NOMO-1 (cell line): ENCODE measurements around the gene ACLY.

ENCODE experiments used
- DNase-seq, 2 experiments: peaks; one replicate each; lab custom pipeline; 2025; ENCODE audit not compliant: unreplicated experiment in 2 of 2; lab: John Stamatoyannopoulos, UW

Gene ACLY

GRCh38 chr17:41918314-41919164, at the start of gene ACLY:
ACLY (minus strand) TSS chr17:41918951; CDS start chr17:41913873, 5,078 bp downstream.
- peak; percentile 94 to 99 for DNase-seq

- DNase-seq = no peak
Observed at GRCh38 chr17:41967921-41968578, 49.3 kb upstream of the ACLY start.

GRCh38 chr17:41967141-41967920, 48.6 kb upstream of the ACLY start:
- peak in 1 of 2 experiments; percentile 9 for DNase-seq

GRCh38 chr17:41966463-41967140, 47.9 kb upstream of the ACLY start, which contains the start of gene CNP:
CNP (plus strand) TSS chr17:41966795; CDS start chr17:41966885, 90 bp downstream.
- DNase-seq = peak; percentile 86 to 93

GRCh38 chr17:41965694-41966462, 47.1 kb upstream of the ACLY start:
- DNase-seq = peak; percentile 3 to 19

GRCh38 chr17:41962768-41963434, 44.1 kb upstream of the ACLY start:
- peak; percentile 43 to 55 for DNase-seq

- no peak for DNase-seq
Observed at GRCh38 chr17:41962111-41962510, 43.4 kb upstream of the ACLY start.

GRCh38 chr17:41959336-41960095, 40.8 kb upstream of the ACLY start:
- DNase-seq = peak; percentile 48 to 75

- DNase-seq = no peak
Observed at GRCh38 chr17:41959030-41959335, 40.2 kb upstream of the ACLY start.

- DNase-seq = no peak
Observed at GRCh38 chr17:41957869-41958439, 39.2 kb upstream of the ACLY start.

- DNase-seq = peak; percentile 6 to 24
Observed at GRCh38 chr17:41957031-41957868, 38.5 kb upstream of the ACLY start.

GRCh38 chr17:41956522-41956921, 37.8 kb upstream of the ACLY start:
- DNase-seq = no peak

- DNase-seq = no peak
Observed at GRCh38 chr17:41948762-41949460, 30.2 kb upstream of the ACLY start.

- no peak for DNase-seq
Observed at GRCh38 chr17:41944943-41945342, 26.2 kb upstream of the ACLY start.

- no peak for DNase-seq
Observed at GRCh38 chr17:41943492-41943891, 24.7 kb upstream of the ACLY start.

GRCh38 chr17:41942626-41943373, 24.0 kb upstream of the ACLY start:
- no peak for DNase-seq
